ENCODE measurements around the gene ARFGAP1.

DNA sequence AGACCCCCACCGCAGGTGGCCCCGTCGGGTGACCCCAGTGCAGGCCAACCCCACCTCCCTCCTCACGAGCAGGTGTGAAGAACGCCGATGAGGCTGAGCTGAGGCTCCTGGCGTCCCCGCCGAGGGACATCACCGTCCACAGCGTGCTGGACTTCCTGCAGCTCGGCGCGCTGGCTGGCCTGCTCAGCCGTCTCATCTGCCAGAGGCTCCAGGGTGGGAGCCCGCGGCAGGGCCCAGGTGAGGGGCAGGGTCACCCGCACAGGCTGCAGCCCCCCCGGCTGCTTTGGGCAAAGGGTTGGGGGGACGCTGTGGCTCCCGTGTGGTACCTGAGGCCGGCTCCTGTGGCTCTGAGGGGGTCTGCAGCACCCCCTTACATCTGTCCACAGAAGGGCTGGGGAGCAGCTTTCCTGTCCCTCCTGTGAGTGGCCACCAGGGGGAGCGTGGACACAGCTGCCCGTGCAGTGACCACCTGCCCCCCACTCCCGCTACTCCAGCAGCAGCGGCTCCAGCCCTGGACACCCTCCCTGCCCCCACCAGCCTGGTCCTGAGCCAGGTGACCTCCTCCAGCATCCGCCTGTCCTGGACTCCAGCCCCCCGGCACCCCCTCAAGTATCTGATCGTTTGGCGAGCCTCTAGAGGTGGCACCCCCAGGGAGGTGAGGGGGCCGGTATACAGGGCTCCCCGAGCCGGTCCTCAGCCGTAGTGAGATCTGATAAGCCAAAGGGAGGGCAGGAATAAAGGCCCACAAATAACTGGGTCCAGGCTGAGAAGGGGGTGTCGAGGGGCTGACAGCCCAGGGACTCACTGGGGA, 36.9 kb downstream of the ARFGAP1 start:
- TF ChIP-seq, protein P1, sequence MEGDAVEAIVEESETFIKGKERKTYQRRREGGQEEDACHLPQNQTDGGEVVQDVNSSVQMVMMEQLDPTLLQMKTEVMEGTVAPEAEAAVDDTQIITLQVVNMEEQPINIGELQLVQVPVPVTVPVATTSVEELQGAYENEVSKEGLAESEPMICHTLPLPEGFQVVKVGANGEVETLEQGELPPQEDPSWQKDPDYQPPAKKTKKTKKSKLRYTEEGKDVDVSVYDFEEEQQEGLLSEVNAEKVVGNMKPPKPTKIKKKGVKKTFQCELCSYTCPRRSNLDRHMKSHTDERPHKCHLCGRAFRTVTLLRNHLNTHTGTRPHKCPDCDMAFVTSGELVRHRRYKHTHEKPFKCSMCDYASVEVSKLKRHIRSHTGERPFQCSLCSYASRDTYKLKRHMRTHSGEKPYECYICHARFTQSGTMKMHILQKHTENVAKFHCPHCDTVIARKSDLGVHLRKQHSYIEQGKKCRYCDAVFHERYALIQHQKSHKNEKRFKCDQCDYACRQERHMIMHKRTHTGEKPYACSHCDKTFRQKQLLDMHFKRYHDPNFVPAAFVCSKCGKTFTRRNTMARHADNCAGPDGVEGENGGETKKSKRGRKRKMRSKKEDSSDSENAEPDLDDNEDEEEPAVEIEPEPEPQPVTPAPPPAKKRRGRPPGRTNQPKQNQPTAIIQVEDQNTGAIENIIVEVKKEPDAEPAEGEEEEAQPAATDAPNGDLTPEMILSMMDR (IDR thresholded peaks at IDR 0.05; ENCODE audit: low read depth, low read length), result peak; percentile 58
- no peak for TF ChIP-seq EZH2phosphoT487 (IDR thresholded peaks at IDR 0.05; ENCODE audit: low read depth)
